ENCODE results near the gene CACNG5. TPM values are rescaled to one million over a fixed set of nuclear protein-coding genes. Genes with fewer than 3 reads are reported as not detected.

The CACNG5 gene
- total and polyA plus RNA-seq, 2 experiments from 2014 or later, result 1.8 to 3.3 TPM

DNA sequence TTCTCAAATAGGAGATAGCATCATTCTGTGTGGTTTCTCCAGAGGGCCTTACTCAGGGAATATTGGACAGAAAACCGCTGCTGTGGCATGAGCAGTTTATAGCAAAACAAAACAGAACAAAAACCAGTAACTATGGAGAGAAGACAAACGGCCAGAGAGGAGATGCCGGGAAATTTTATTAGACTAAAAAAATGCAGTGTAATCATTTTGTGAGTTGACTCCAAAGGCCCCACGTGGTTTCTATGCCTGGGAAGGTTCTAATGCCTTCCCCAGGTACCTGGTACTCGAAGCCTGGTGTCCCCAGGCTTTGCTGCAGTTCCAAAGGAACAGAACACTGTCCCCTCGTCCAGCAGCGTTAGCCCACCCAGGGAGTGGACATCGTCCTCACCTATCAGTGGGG, 12.9 kb upstream of the CACNG5 start:
- 0 out of 2 replicates have a peak, but pooled peaks cover 3% of the 10 kb centered on the region for H3K36me3 ChIP-seq (ENCODE audit: insufficient read depth)
- no peaks in the 10 kb centered on the region for H3F3A ChIP-seq (replicated peaks; ENCODE audit: low read depth)
- Mint-ChIP-seq H3K4me3 (no peak overlapping the region), H3K36me3 (ENCODE audit: low read depth) (peaks cover 13% of the 10 kb centered on the region; the same call in 2 of the 3 replicates), H3K4me1 (peaks cover 3% of the 10 kb centered on the region), H3K27me3 (ENCODE audit: insufficient read depth, low read depth, poor library complexity) (no peaks in the 10 kb centered on the region), H3K27ac (no peak overlapping the region), H3K9me3 (peaks cover 22% of the 10 kb centered on the region)
- TF ChIP-seq JUNB (IDR thresholded peaks at IDR 0.05; ENCODE audit: unreplicated experiment) (no peak), ZNF114 (CRISPR knock-in tag; IDR thresholded peaks at IDR 0.05) (no peak), REST (IDR thresholded peaks at IDR 0.05; ENCODE audit: unreplicated experiment) (no peak), EZH2phosphoT487 (IDR thresholded peaks at IDR 0.05; ENCODE audit: unreplicated experiment) (no peak), ETS1 (IDR thresholded peaks at IDR 0.05) (no peak), NANOG (IDR thresholded peaks at IDR 0.05; ENCODE audit: borderline replicate concordance) (no peak), EZH2 (IDR thresholded peaks at IDR 0.05; ENCODE audit: low read depth, unreplicated experiment) (no peak), CREB1 (CRISPR knock-in tag; IDR thresholded peaks at IDR 0.05; ENCODE audit: low read depth) (no peak), POLR2AphosphoS5 (IDR thresholded peaks at IDR 0.05; ENCODE audit: low read depth) (no peak)
- no peaks in the 10 kb centered on the region for H4K20me1 ChIP-seq (replicated peaks; ENCODE audit: insufficient read depth)
- H3K9me2 ChIP-seq (ENCODE audit: insufficient read depth), result no peaks in the 10 kb centered on the region
- H3K79me2 ChIP-seq (replicated peaks; ENCODE audit: insufficient read depth), result no peaks in the 10 kb centered on the region
- no peaks in the 10 kb centered on the region for H3K27me3 ChIP-seq (ENCODE audit: insufficient read depth)
- no peak overlapping the region for H3K27ac ChIP-seq (ENCODE audit: low read depth)
- no peak for ATAC-seq
- DNase-seq (ENCODE audit: low spot score), result no peak
- H3K4me2 ChIP-seq, result no peak overlapping the region
- H2AFZ ChIP-seq, result no peak overlapping the region
- no peaks in the 10 kb centered on the region for H3K4me1 ChIP-seq (ENCODE audit: insufficient read depth)
- no peak overlapping the region for H3K4me3 ChIP-seq

- Histone ChIP-seq H2AFZ (no peak overlapping the region), H3K4me3 (no peak overlapping the region), H3K36me3 (ENCODE audit: insufficient read depth) (no peaks in the 10 kb centered on the region), H3K4me1 (ENCODE audit: insufficient read depth) (peaks cover 16% of the 10 kb centered on the region), H3K27ac (ENCODE audit: low read depth) (no peak overlapping the region), H4K20me1 (replicated peaks; ENCODE audit: insufficient read depth) (no peaks in the 10 kb centered on the region), H3K4me2 (no peak overlapping the region), H3F3A (replicated peaks; ENCODE audit: low read depth) (peaks cover 12% of the 10 kb centered on the region; the same call in 1 of the 2 replicates), H3K79me2 (replicated peaks; ENCODE audit: insufficient read depth) (no peaks in the 10 kb centered on the region), H3K9me2 (ENCODE audit: insufficient read depth) (no peaks in the 10 kb centered on the region), H3K27me3 (ENCODE audit: insufficient read depth) (no peaks in the 10 kb centered on the region)
- no peak for DNase-seq (ENCODE audit: low spot score)
- ATAC-seq, result no peak
- H3K36me3 Mint-ChIP-seq (ENCODE audit: low read depth), result no peaks in the 10 kb centered on the region
- H3K27me3 Mint-ChIP-seq (ENCODE audit: insufficient read depth, low read depth, poor library complexity), result peaks cover 6% of the 10 kb centered on the region
- no peaks in the 10 kb centered on the region; the same call in 2 of the 3 replicates for H3K9me3 Mint-ChIP-seq
- H3K4me1 Mint-ChIP-seq, result peaks cover 27% of the 10 kb centered on the region
- H3K27ac Mint-ChIP-seq, result no peak overlapping the region
- no peak overlapping the region for H3K4me3 Mint-ChIP-seq
- no peak for TF ChIP-seq ETS1 (IDR thresholded peaks at IDR 0.05)
- TF ChIP-seq ZNF114 (CRISPR knock-in tag; IDR thresholded peaks at IDR 0.05), result no peak
- no peak for TF ChIP-seq REST (IDR thresholded peaks at IDR 0.05; ENCODE audit: unreplicated experiment)
Observed at GRCh38 chr17:66826856-66827255, 8.1 kb upstream of the CACNG5 start.

All from GM23338 (cell line).